ENCODE data around the gene IRS1.

The IRS1 gene

DNA sequence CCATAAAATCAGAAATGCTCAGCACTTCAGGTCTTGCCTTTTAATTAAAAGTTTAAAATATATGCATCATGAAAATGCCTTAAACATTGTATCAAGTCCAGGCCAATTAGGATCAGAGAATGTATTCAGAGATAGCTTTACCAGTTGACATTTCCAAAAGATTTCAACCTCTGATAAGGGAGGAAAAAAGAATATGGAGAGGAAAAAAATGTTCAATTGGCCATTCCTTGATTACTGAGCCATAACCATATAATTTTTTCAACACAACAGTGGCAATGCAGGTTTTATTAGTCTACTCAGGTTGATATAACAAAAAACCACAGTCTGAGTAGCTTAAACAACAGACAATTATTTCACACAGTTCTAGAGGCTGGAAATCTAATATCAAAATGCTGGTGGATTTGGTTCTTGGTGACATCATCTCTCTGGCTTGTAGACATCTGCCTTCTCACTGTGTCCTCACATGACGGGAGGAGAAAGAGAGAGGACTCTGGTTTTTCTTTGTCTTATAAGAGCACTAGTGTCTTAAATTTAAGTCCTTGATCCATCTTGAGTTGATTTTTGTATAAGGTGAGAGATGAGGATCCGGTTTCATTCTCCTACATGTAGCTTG, 111.9 kb downstream of the IRS1 start:
- TF ChIP-seq CTCF (IDR thresholded peaks at IDR 0.05; ENCODE audit: insufficient read depth, low read depth, low read length, missing control alignments) = no peak
- no peak overlapping the region for H3K4me3 ChIP-seq (ENCODE audit: low read length)
- no peak for DNase-seq (ENCODE audit: low read depth)

GRCh38 chr2:226684563-226684959, 115.1 kb downstream of the IRS1 start:
- no peak for TF ChIP-seq CTCF (IDR thresholded peaks at IDR 0.05; ENCODE audit: insufficient read depth, low read depth, low read length, missing control alignments)
- no peak for DNase-seq (ENCODE audit: low read depth)
- H3K4me3 ChIP-seq (ENCODE audit: low read length) = no peak overlapping the region

- no peak for TF ChIP-seq CTCF (IDR thresholded peaks at IDR 0.05; ENCODE audit: insufficient read depth, low read depth, low read length, missing control alignments)
- no peak for DNase-seq (ENCODE audit: low read depth)
- no peak overlapping the region for H3K4me3 ChIP-seq (ENCODE audit: low read length)
Observed at GRCh38 chr2:226683944-226684562, 115.6 kb downstream of the IRS1 start.

- DNase-seq (ENCODE audit: low read depth) = peak; percentile 97
- no peak for TF ChIP-seq CTCF (IDR thresholded peaks at IDR 0.05; ENCODE audit: insufficient read depth, low read depth, low read length, missing control alignments)
- H3K4me3 ChIP-seq (ENCODE audit: low read length) = no peak overlapping the region
Observed at GRCh38 chr2:226683196-226683595, 116.4 kb downstream of the IRS1 start.
